IPS-18c (cell line): Measurements from ENCODE around the gene CCDC106.

ENCODE experiments used
- H3K4me3 ChIP-seq: 2 replicates; pipeline ENCODE4 v1.7.0; 2013; ENCODE audit warnings: low read depth, mild to moderate bottlenecking, low read length, moderate library complexity; ENCODE audit not compliant: insufficient read depth
- H3K9me3 ChIP-seq: one replicate; pipeline ENCODE4 v1.6.1; 2013; ENCODE audit warnings: mild to moderate bottlenecking, low read length, moderate library complexity; ENCODE audit not compliant: control insufficient read depth, insufficient read depth

CCDC106 gene

DNA sequence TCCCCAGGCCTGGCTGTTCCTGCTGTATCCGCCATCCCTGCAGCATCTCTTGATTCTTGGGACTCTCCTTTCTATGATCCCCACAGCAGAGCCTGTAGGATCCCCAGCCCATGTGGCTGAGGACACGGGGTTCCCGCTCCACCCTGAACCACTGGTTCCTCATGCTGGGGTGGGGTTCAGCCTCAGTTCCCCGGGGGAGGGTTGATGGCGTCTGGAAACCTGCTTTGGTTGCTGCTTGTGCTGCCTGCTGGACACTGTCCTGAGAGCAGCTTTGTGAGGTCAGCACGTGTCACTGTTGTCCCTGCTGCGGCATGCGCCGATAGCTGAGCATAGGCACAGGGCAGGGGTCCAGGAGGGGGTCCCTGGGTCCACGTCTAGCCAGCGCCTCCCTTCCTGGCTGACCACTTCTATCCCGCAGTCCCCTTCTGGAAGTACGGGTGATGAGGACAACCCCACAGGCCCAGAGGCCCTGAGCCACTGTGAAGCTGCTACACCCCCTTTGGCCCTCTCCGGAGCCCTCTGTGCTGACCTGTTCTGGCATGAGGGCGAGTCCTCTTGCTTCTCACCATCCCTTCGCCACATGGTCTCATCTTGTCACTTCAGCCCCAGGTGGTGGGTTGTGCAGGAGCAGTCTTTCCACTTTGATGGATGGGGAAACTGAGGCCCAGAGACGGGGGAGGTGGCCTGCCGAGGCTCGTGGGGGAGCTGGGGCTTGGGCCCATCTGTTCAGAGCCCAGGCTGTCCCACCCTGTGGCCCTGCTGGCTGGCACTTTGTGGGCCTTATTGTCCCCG, 32.5 kb downstream of the CCDC106 start:
- no peak overlapping the region for H3K4me3 ChIP-seq
- no peaks in the 10 kb centered on the region for H3K9me3 ChIP-seq

GRCh38 chr19:55681131-55682092, 33.4 kb downstream of the CCDC106 start:
- H3K4me3 ChIP-seq, result no peak overlapping the region
- H3K9me3 ChIP-seq, result no peaks in the 10 kb centered on the region

DNA sequence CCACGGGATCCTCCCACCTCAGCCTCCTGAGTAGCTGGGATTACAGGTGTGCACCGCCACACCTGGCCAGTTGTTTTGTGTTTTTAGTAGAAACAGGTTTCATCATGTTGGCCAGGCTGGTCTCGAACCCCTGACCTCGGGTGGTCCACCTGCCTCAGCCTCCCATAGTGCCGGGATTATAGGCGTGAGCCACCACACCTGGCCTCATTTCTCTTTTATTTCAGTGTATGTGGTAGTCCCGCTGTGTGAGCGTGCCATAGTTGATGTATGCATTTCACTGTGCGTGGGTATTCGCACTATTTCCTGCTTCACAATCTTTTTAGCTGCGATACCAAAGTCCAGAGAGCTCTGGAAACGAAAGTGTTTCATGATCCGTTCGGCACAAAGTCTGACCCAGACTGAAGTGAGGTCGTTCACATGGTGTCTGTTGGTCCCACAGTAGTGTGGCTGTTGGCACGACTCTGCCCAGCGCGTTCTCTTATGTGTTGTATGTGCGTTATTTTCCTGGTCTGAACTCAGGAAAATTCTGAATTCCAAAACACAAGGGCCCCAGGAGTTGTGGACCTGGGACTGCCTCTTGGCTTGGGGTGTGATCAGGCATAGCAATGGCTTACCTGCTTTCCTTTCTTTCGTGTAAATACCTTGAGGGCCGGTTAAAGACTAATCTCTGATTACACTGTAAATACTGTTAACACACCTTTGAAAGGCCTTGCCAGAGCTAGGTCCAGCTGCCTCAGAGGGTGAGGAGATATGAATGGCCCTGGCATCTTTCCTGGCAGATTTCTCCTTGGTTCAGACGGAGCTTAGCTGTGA, 35.6 kb downstream of the CCDC106 start:
- Histone ChIP-seq H3K9me3 (no peaks in the 10 kb centered on the region), H3K4me3 (no peak overlapping the region)

DNA sequence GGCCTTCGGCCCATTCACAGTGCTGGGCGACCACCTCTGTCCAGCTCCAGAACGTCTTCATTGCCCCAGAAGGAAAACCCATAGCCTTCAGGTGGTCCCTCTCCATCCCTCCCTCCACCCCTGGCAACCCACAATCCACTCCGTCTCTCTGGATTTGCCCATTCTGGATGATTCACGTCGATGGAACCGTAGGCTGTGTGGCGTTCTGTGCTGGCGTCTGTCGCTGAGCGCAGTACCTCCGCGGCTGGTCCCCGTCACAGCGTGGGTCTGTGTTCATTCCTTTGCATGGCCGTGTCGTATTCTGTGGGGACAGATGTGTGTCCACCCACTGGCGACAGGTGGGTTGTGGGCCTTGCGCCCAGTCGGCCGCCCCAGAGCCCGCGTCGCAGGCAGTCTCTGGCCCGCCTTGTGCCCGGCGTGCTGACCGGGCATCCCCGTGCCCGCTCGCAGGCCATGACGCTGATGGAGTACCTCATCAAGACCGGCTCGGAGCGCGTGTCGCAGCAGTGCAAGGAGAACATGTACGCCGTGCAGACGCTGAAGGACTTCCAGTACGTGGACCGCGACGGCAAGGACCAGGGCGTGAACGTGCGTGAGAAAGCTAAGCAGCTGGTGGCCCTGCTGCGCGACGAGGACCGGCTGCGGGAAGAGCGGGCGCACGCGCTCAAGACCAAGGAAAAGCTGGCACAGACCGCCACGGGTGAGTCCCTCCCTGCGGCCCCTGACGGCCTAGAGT, 37.1 kb downstream of the CCDC106 start:
- no peaks in the 10 kb centered on the region for H3K9me3 ChIP-seq
- H3K4me3 ChIP-seq, result no peak overlapping the region

GRCh38 chr19:55685776-55686175, 37.8 kb downstream of the CCDC106 start:
- no peak overlapping the region for H3K4me3 ChIP-seq
- no peaks in the 10 kb centered on the region for H3K9me3 ChIP-seq

- Histone ChIP-seq H3K4me3 (no peak overlapping the region), H3K9me3 (no peaks in the 10 kb centered on the region)
Observed at GRCh38 chr19:55686311-55687050, 38.5 kb downstream of the CCDC106 start.

DNA sequence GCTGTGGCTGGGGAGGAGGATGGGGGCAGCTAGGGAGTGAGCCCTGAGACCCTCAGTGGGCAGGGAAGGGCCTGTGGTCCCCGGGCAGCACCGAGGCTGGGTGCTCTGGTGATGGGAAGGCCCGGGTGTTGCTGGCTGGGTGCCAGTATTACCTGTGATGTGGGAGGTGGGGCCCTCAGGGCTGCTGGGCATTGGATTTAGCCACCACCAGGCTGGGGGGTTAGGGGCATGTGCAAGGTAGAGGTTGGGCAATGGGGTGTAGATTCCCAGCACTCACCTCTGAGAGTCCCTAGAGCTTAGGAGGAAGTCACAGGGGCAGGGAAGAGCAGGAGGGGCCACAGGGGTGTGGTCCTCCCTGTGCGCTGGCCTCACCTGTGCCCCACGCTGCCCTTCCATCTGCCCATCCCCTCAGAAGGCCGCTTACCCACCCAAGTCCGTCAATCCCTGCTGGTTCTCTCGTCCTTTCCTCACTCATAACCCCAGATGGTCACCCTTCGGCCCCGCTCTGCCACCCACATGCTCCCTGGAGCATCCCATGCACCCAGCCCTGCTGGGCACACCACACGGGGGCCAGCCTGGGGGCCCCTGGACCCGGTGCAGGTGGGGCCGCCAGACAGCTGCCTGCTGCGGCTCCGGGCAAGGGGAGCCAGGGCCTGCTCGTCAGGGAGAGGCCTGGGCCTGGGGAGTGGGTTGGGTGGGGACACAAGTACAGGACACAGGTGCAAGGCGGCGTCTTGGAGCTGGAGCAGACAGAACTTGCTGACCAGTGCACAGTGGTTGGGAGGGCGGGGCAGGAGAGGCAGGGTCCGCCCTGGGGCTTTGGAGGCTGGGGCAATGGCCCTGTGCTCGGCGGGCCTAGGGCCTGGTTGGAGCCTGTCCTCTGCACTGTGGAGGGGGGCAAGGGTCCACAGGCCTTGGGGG, 39.5 kb downstream of the CCDC106 start:
- Histone ChIP-seq H3K9me3 (no peaks in the 10 kb centered on the region), H3K4me3 (no peak overlapping the region)

GRCh38 chr19:55688422-55689218, 40.6 kb downstream of the CCDC106 start:
- H3K4me3 ChIP-seq, result no peak overlapping the region
- H3K9me3 ChIP-seq, result no peaks in the 10 kb centered on the region

GRCh38 chr19:55689411-55690108, 41.5 kb downstream of the CCDC106 start:
- Histone ChIP-seq H3K9me3 (no peaks in the 10 kb centered on the region), H3K4me3 (no peak overlapping the region)

- no peak overlapping the region for H3K4me3 ChIP-seq
- no peaks in the 10 kb centered on the region for H3K9me3 ChIP-seq
Observed at GRCh38 chr19:55690109-55690768, 42.2 kb downstream of the CCDC106 start.

GRCh38 chr19:55690769-55691545, 42.9 kb downstream of the CCDC106 start:
- H3K4me3 ChIP-seq, result no peak overlapping the region
- H3K9me3 ChIP-seq, result no peaks in the 10 kb centered on the region

- Histone ChIP-seq H3K4me3 (no peak overlapping the region), H3K9me3 (no peaks in the 10 kb centered on the region)
Observed at GRCh38 chr19:55691561-55692481, 43.8 kb downstream of the CCDC106 start.
